ENCODE results near the gene PITPNM3. TPM values are rescaled to one million over a fixed set of nuclear protein-coding genes. Genes with fewer than 3 reads are reported as not detected.
"Not testable (repeated sequence)": the region's sequence is repeated elsewhere in the genome, so short reads cannot be mapped to it uniquely, and the experiment has no call there.

The PITPNM3 gene
- total and polyA plus RNA-seq, 12 donors, result 0.12 to 0.70 (median 0.33) TPM

- ATAC-seq (no peak), DNase-seq (no peak)
- intact Hi-C loops (cut with DNase I), result no loop called here
- Histone ChIP-seq H3K9me3 (no peaks in the 10 kb centered on the region), H3K4me3 (no peak overlapping the region), H3K27me3 (peaks cover 0 to 32% (median 6%) of the 10 kb centered on the region in 7 donors), H3K36me3 (no peaks in the 10 kb centered on the region), H3K4me1 (peaks cover 0 to 9% (median 0%) of the 10 kb centered on the region in 9 donors), H3K27ac (no peak overlapping the region)
- TF ChIP-seq CTCF (IDR thresholded peaks at IDR 0.05), result no peak
- WGBS, 2 donors, result 64 to 70% methylated on average over 5 of the region's 5 CpGs
Observed at GRCh38 chr17:6485646-6486412, 70.5 kb downstream of the PITPNM3 start.

GRCh38 chr17:6483507-6483906, 72.8 kb downstream of the PITPNM3 start:
- peaks cover 0 to 31% (median 8%) of the 10 kb centered on the region in 7 donors for H3K27me3 ChIP-seq
- intact Hi-C loops (cut with DNase I), result no loop called here
- TF ChIP-seq CTCF (IDR thresholded peaks at IDR 0.05), result no peak
- H3K4me3 ChIP-seq, result no peak overlapping the region
- peaks cover 0 to 9% (median 0%) of the 10 kb centered on the region in 9 donors for H3K4me1 ChIP-seq
- H3K27ac ChIP-seq, result no peak overlapping the region
- DNase-seq (no peak), ATAC-seq (no peak)
- H3K36me3 ChIP-seq, result no peaks in the 10 kb centered on the region
- no peaks in the 10 kb centered on the region for H3K9me3 ChIP-seq
- 86% methylated on average over 16 of the region's 16 CpGs for WGBS, 2 donors

- H3K27me3 ChIP-seq, result peaks cover 0 to 24% (median 8%) of the 10 kb centered on the region in 7 donors
- DNase-seq; intact Hi-C loops (cut with DNase I); H3K9me3 ChIP-seq; H3K27ac ChIP-seq; H3K4me3 ChIP-seq; ATAC-seq; H3K4me1 ChIP-seq; H3K36me3 ChIP-seq: not testable (repeated sequence)
- WGBS, 2 donors, result 68 to 75% methylated on average over 10 of the region's 10 CpGs
Observed at GRCh38 chr17:6482796-6483195, 73.6 kb downstream of the PITPNM3 start.

GRCh38 chr17:6482105-6482455, 74.3 kb downstream of the PITPNM3 start:
- ATAC-seq, result no peak
- TF ChIP-seq CTCF (IDR thresholded peaks at IDR 0.05), result no peak

GRCh38 chr17:6480303-6480675, 76.1 kb downstream of the PITPNM3 start:
- intact Hi-C loops (cut with DNase I), result no loop called here
- no peak overlapping the region for H3K27ac ChIP-seq
- ATAC-seq (no peak), DNase-seq (no peak)
- H3K36me3 ChIP-seq, result no peaks in the 10 kb centered on the region
- TF ChIP-seq CTCF (IDR thresholded peaks at IDR 0.05), result no peak
- WGBS, 2 donors, result 23 to 26% methylated on average over 9 of the region's 9 CpGs
- H3K4me1 ChIP-seq, result no peaks in the 10 kb centered on the region
- H3K9me3 ChIP-seq, result no peaks in the 10 kb centered on the region
- peaks cover 0 to 21% (median 8%) of the 10 kb centered on the region in 7 donors for H3K27me3 ChIP-seq
- no peak overlapping the region for H3K4me3 ChIP-seq

More at GRCh38 chr17:6482105-6482455, 74.3 kb downstream of the PITPNM3 start:
- DNase-seq, result no peak
- Histone ChIP-seq H3K9me3 (no peaks in the 10 kb centered on the region), H3K27ac (no peak overlapping the region), H3K36me3 (no peaks in the 10 kb centered on the region), H3K4me3 (no peak overlapping the region), H3K27me3 (peaks cover 0 to 21% (median 8%) of the 10 kb centered on the region in 7 donors), H3K4me1 (peaks cover 0 to under 1% (median 0%) of the 10 kb centered on the region in 9 donors)
- intact Hi-C loops (cut with DNase I), result no loop called here
- WGBS, 2 donors, result 76 to 81% methylated on average over 6 of the region's 6 CpGs
